H1 (cell line): ENCODE data around the gene FOSB. TPM values are rescaled to one million over a fixed set of nuclear protein-coding genes. Genes with fewer than 3 reads are reported as not detected.

Source experiments
- CTCF ChIA-PET: fragments of 300-600 bp; sonication (Branson Sonifier 250); formaldehyde crosslinking; loops from one replicate; lab custom pipeline; 2021; ENCODE audit not compliant: partially characterized antibody; lab: Charles Lee
- POLR2A ChIA-PET: fragments of 300-600 bp; sonication (Branson Sonifier 250); formaldehyde crosslinking; loops from one replicate; lab custom pipeline; 2021; ENCODE audit warnings: inconsistent platforms; ENCODE audit not compliant: partially characterized antibody; lab: Charles Lee
- DNase-seq, 2 experiments: peaks; one replicate each; pipeline versions ENCODE4 v3.0.0 to v3.0.0-alpha.2; 2010 to 2022; ENCODE audit warnings: low spot score in 2 of 2, low read depth in 1 of 2, mixed read lengths in 1 of 2
- FAIRE-seq: peaks from 2 replicates; lab custom pipeline; 2011; peaks lifted over from hg19 to GRCh38; lab: Jason Lieb, UNC
- H2AFZ ChIP-seq: 2 replicates; pipeline ENCODE4 v1.8.1; 2012; ENCODE audit warnings: low read length, inconsistent platforms
- H2AK5ac ChIP-seq: 2 replicates; pipeline ENCODE4 v1.6.1; 2013; ENCODE audit warnings: low read depth, low read length
- H2BK120ac ChIP-seq: replicated peaks from 2 replicates; pipeline ENCODE3; 2013; ENCODE audit warnings: low read depth, low read length, inconsistent platforms
- H2BK12ac ChIP-seq: 2 replicates; pipeline ENCODE4 v1.6.1; 2013; ENCODE audit warnings: low read depth, low read length
- H2BK15ac ChIP-seq: 2 replicates; pipeline ENCODE4 v1.6.1; 2013; ENCODE audit warnings: low read length
- H2BK20ac ChIP-seq: 2 replicates; pipeline ENCODE4 v1.6.1; 2013; ENCODE audit warnings: low read length
- H2BK5ac ChIP-seq: 2 replicates; pipeline ENCODE4 v1.6.1; 2013; ENCODE audit warnings: low read depth, low read length
- H3K14ac ChIP-seq: 2 replicates; pipeline ENCODE4 v1.6.1; 2013; ENCODE audit warnings: inconsistent platforms; ENCODE audit not compliant: insufficient read length
- H3K18ac ChIP-seq: 2 replicates; pipeline ENCODE4 v1.6.1; 2013; ENCODE audit warnings: low read length; ENCODE audit errors: extremely low read depth
- H3K23ac ChIP-seq: 2 replicates; pipeline ENCODE4 v1.6.1; 2013; ENCODE audit warnings: inconsistent platforms; ENCODE audit not compliant: insufficient read length
- H3K23me2 ChIP-seq: 2 replicates; pipeline ENCODE4 v1.6.1; 2013; ENCODE audit warnings: low read depth, low read length
- H3K27ac ChIP-seq: 2 replicates; pipeline ENCODE4 v1.6.1; 2011; ENCODE audit warnings: low read depth, low read length, inconsistent platforms
- H3K27me3 ChIP-seq, 4 experiments: replicated peaks in 1 of 4; 1 replicate in 1 of 4; 2 replicates in 3 of 4; pipeline versions ENCODE4 v1.6.1 to v1.8.1; 2011 to 2013; ENCODE audit warnings: low read length in 3 of 4, mild to moderate bottlenecking in 3 of 4, inconsistent platforms in 2 of 4, mixed read lengths in 2 of 4, moderate library complexity in 1 of 4; ENCODE audit not compliant: control insufficient read depth in 3 of 4, insufficient read depth in 3 of 4; ENCODE audit errors: extremely low read depth in 1 of 4
- H3K36me3 ChIP-seq, 4 experiments: 2 replicates each; pipeline versions ENCODE4 v1.6.1 to v1.8.1; 2011 to 2013; ENCODE audit warnings: mild to moderate bottlenecking in 4 of 4, low read length in 3 of 4, moderate library complexity in 2 of 4, control low read depth in 1 of 4, inconsistent platforms in 1 of 4; ENCODE audit not compliant: insufficient read depth in 4 of 4, control insufficient read depth in 2 of 4
- H3K4ac ChIP-seq: replicated peaks from 2 replicates; pipeline ENCODE3; 2013; ENCODE audit warnings: low read length, low read depth, mixed read lengths, inconsistent platforms; ENCODE audit not compliant: insufficient read length
- H3K4me1 ChIP-seq, 4 experiments: replicated peaks in 1 of 4; 1 replicate in 1 of 4; 2 replicates in 3 of 4; pipeline versions ENCODE4 v1.6.1 to v1.8.1; 2011 to 2013; ENCODE audit warnings: low read length in 3 of 4, inconsistent platforms in 2 of 4, mixed read lengths in 1 of 4; ENCODE audit not compliant: insufficient read depth in 4 of 4, control insufficient read depth in 3 of 4
- H3K4me2 ChIP-seq, 2 experiments: 2 replicates each; pipeline versions ENCODE4 v1.6.1 to v1.8.1; 2011 to 2013; ENCODE audit warnings: low read depth in 2 of 2, low read length in 2 of 2, control low read depth in 1 of 2, inconsistent platforms in 1 of 2, mild to moderate bottlenecking in 1 of 2; ENCODE audit not compliant: insufficient read depth in 1 of 2
- H3K4me3 ChIP-seq, 4 experiments: fragments of 200-600, 300-600 bp in 1 of 4; sonication (generic), shearing (Covaris generic), sonication (Bioruptor Twin) in 1 of 4; 2 replicates each; pipeline versions ENCODE4 v1.5.1 to v1.8.1; 2011 to 2016; ENCODE audit warnings: low read length in 4 of 4, low read depth in 3 of 4, control low read depth in 2 of 4, inconsistent platforms in 2 of 4, mild to moderate bottlenecking in 2 of 4, mixed read lengths in 1 of 4, moderate library complexity in 1 of 4; ENCODE audit not compliant: insufficient read depth in 2 of 4; ENCODE audit errors: extremely low read depth in 1 of 4
- H3K56ac ChIP-seq: replicated peaks from 2 replicates; pipeline ENCODE3; 2013; ENCODE audit warnings: low read depth, mild to moderate bottlenecking, mixed read lengths, low read length, inconsistent platforms; ENCODE audit not compliant: insufficient read length
- H3K79me1 ChIP-seq: 2 replicates; pipeline ENCODE4 v1.6.1; 2013; ENCODE audit warnings: low read depth, low read length, control low read depth
- H3K79me2 ChIP-seq, 2 experiments: 2 replicates each; pipeline versions ENCODE4 v1.6.1 to v1.8.1; 2012 to 2013; ENCODE audit warnings: low read length in 2 of 2, mild to moderate bottlenecking in 2 of 2, inconsistent platforms in 1 of 2; ENCODE audit not compliant: insufficient read depth in 2 of 2, control insufficient read depth in 1 of 2
- H3K9ac ChIP-seq, 4 experiments: replicated peaks in 1 of 4; 1 replicate in 1 of 4; 2 replicates in 3 of 4; pipeline versions ENCODE4 v1.6.1 to v1.8.1; 2011 to 2013; ENCODE audit warnings: low read depth in 3 of 4, low read length in 3 of 4, control low read depth in 2 of 4, mild to moderate bottlenecking in 2 of 4, moderate library complexity in 2 of 4, inconsistent platforms in 1 of 4; ENCODE audit errors: extremely low read depth in 1 of 4
- H3K9me3 ChIP-seq, 2 experiments: 2 replicates each; pipeline versions ENCODE4 v1.6.1 to v1.8.1; 2012 to 2013; ENCODE audit warnings: mild to moderate bottlenecking in 2 of 2, moderate library complexity in 2 of 2, control low read depth in 1 of 2, inconsistent platforms in 1 of 2, low read depth in 1 of 2, low read length in 1 of 2, mixed read lengths in 1 of 2; ENCODE audit not compliant: insufficient read depth in 2 of 2
- H4K20me1 ChIP-seq, 2 experiments: replicated peaks in 1 of 2; 2 replicates each; pipeline versions ENCODE3 to v1.8.1; 2011 to 2013; ENCODE audit warnings: inconsistent platforms in 2 of 2, low read length in 2 of 2, mild to moderate bottlenecking in 1 of 2; ENCODE audit not compliant: insufficient read depth in 2 of 2, control insufficient read depth in 1 of 2
- H4K5ac ChIP-seq: 2 replicates; pipeline ENCODE4 v1.6.1; 2013; ENCODE audit warnings: low read length, low read depth, mixed read lengths, inconsistent platforms; ENCODE audit not compliant: insufficient read length
- H4K8ac ChIP-seq: 2 replicates; pipeline ENCODE4 v1.8.0; 2013; ENCODE audit warnings: mild to moderate bottlenecking, moderate library complexity, low read length, inconsistent platforms; ENCODE audit not compliant: insufficient read depth; ENCODE audit errors: extremely low read depth
- H4K91ac ChIP-seq: replicated peaks from 2 replicates; pipeline ENCODE3; 2013; ENCODE audit warnings: low read length, mixed read lengths, inconsistent platforms; ENCODE audit not compliant: insufficient read length
- CBX5 ChIP-seq: fragments of 300-800, 300-1000 bp; sonication (generic); IDR thresholded peaks from 2 replicates; pipeline ENCODE4 v1.7.1; 2016; ENCODE audit warnings: antibody characterized with exemption, low read length, low read depth
- CHD1 ChIP-seq: IDR thresholded peaks from 2 replicates; pipeline ENCODE4 v1.6.1; 2012; ENCODE audit warnings: low read depth, low read length, improper control_type of control experiment
- CHD2 ChIP-seq: IDR thresholded peaks from 2 replicates; pipeline ENCODE4 v1.6.1; 2012; ENCODE audit warnings: low read length, improper control_type of control experiment
- GTF2F1 ChIP-seq: IDR thresholded peaks from 2 replicates; pipeline ENCODE4 v1.6.1; 2012; ENCODE audit warnings: low read depth, low read length, improper control_type of control experiment, borderline replicate concordance
- JUN ChIP-seq: IDR thresholded peaks from 2 replicates; pipeline ENCODE4 v1.6.1; 2011; ENCODE audit warnings: low read depth, mild to moderate bottlenecking, improper control_type of control experiment, low read length
- JUND ChIP-seq: IDR thresholded peaks from 2 replicates; pipeline ENCODE4 v1.6.1; 2011; ENCODE audit warnings: mild to moderate bottlenecking, improper control_type of control experiment, low read length
- KDM4A ChIP-seq: IDR thresholded peaks from one replicate; pipeline ENCODE4 v1.7.1; 2012; ENCODE audit warnings: low read depth, mild to moderate bottlenecking, moderate library complexity, low read length, inconsistent platforms; ENCODE audit not compliant: severe bottlenecking
- NANOG ChIP-seq: IDR thresholded peaks from 2 replicates; pipeline ENCODE4 v1.6.1; 2011; ENCODE audit warnings: low read length, low read depth, mild to moderate bottlenecking, inconsistent platforms; ENCODE audit not compliant: insufficient read depth, poor library complexity, severe bottlenecking
- NRF1 ChIP-seq: IDR thresholded peaks from 2 replicates; pipeline ENCODE4 v1.6.1; 2011; ENCODE audit warnings: mild to moderate bottlenecking, low read depth, low read length, improper control_type of control experiment
- TBP ChIP-seq: IDR thresholded peaks from 2 replicates; pipeline ENCODE4 v1.6.1; 2011; ENCODE audit warnings: low read depth, low read length, improper control_type of control experiment
- ZNF274 ChIP-seq: IDR thresholded peaks from 2 replicates; pipeline ENCODE4 v1.7.0; 2012; ENCODE audit warnings: low read length, borderline replicate concordance; ENCODE audit errors: extremely low read depth
- WGBS, 2 experiments: shearing (Covaris generic) in 1 of 2; methylation state at CpG; one replicate each; pipeline versions ENCODE4 v1.1.6 to v1.1.7; 2013 to 2015; ENCODE audit warnings: low lambda C conversion rate in 2 of 2, mixed read lengths in 2 of 2, inconsistent platforms in 1 of 2, low coverage in 1 of 2, missing lambda C conversion rate in 1 of 2; ENCODE audit not compliant: insufficient replicate concordance in 2 of 2, insufficient coverage in 1 of 2, insufficient read length in 1 of 2; ENCODE audit errors: extremely low coverage in 1 of 2, missing lambda C conversion rate in 1 of 2; 5-methylcytosine and 5-hydroxymethylcytosine counted together
- polyA plus RNA-seq, 7 experiments: library from polyadenylated mRNA; depleted of rRNA in 3 of 7; stranded (reverse) in 5 of 7; unstranded in 2 of 7; fragments of >200 nt in 5 of 7; fragments of 200-250 nt in 2 of 7; gene quantifications; 1 replicate in 5 of 7; 2 replicates in 1 of 7; 4 replicates in 1 of 7; pipeline versions ENCODE4 v1.2.1 to v1.2.3, GENCODE V29; 2011 to 2013; ENCODE audit warnings: missing spikeins in 2 of 7, mixed read lengths in 2 of 7
- total RNA-seq: library from RNA; stranded (reverse); fragmentation: NEBNext Ultra II Directional; extraction: Animal tissue kit (Norgen Biotek cat#: 25700); gene quantifications from 2 replicates; pipeline ENCODE4 v1.2.1, GENCODE V29; 2021
- TF ChIP-seq, protein P1 (sequence below): IDR thresholded peaks from 2 replicates; pipeline ENCODE4 v1.6.1; 2012; ENCODE audit warnings: low read length, inconsistent platforms

FOSB gene
- total and polyA plus RNA-seq, 2 of the 8 experiments (the other 6 are each of a cell fraction or from before 2014, with no cell fraction given): 0.44 to 2.7 TPM

DNA sequence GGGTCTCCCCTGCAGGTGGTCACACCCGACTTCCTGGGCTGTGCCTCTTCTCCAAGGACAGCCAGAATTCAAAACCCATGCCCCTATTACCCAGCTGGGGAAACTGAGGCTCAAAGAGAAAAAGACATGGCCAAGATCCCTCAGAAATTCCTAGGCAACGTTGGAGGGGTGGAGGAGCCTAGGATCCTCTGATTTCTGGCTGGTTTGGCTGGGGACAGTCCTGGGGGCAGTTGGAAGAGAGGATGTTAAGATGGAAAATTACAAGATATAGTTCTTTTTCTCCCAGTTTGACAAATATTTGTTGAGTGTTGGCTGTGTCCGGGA lies 41.9 kb downstream of the FOSB start:
- no peak for FAIRE-seq
- TF ChIP-seq TBP: no peak
- no peak for TF ChIP-seq GTF2F1
- no peak for TF ChIP-seq CHD2
- TF ChIP-seq NRF1: no peak
- TF ChIP-seq JUN: no peak
- no peak for TF ChIP-seq KDM4A
- no peak for TF ChIP-seq NANOG
- TF ChIP-seq JUND: no peak
- TF ChIP-seq, protein P1, sequence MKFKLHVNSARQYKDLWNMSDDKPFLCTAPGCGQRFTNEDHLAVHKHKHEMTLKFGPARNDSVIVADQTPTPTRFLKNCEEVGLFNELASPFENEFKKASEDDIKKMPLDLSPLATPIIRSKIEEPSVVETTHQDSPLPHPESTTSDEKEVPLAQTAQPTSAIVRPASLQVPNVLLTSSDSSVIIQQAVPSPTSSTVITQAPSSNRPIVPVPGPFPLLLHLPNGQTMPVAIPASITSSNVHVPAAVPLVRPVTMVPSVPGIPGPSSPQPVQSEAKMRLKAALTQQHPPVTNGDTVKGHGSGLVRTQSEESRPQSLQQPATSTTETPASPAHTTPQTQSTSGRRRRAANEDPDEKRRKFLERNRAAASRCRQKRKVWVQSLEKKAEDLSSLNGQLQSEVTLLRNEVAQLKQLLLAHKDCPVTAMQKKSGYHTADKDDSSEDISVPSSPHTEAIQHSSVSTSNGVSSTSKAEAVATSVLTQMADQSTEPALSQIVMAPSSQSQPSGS: no peak
- no peak for TF ChIP-seq CBX5
- no peak for TF ChIP-seq ZNF274
- TF ChIP-seq CHD1: no peak

More for the DNA sequence above, 41.9 kb downstream of the FOSB start:
- no peak for DNase-seq
- H3K23ac ChIP-seq: no peak overlapping the region
- H4K8ac ChIP-seq: 0 out of 2 replicates have a peak overlapping the region, but pooled peaks have one; percentile 66
- H3K79me1 ChIP-seq: peaks cover 19% of the 10 kb centered on the region
- H2AK5ac ChIP-seq: peak overlapping the region; percentile 24; the same call in 1 of the 2 replicates
- peak overlapping the region; percentile 81 for H4K91ac ChIP-seq
- H2AFZ ChIP-seq: no peak overlapping the region
- no peak overlapping the region for H4K5ac ChIP-seq
- no peaks in the 10 kb centered on the region for H3K36me3 ChIP-seq
- H2BK12ac ChIP-seq: peak overlapping the region; percentile 50; the same call in 1 of the 2 replicates
- H2BK120ac ChIP-seq: no peak overlapping the region
- peaks cover 9 to 18% of the 10 kb centered on the region in 2 experiments for H4K20me1 ChIP-seq
- peak overlapping the region in 1 of 4 experiments; percentile 29; a peak in 2 of 7 replicates for H3K9ac ChIP-seq
- peaks cover 3 to 8% (median 6%) of the 10 kb centered on the region in 4 experiments; a peak in 6 of 7 replicates for H3K4me1 ChIP-seq
- no peaks in the 10 kb centered on the region for H3K27me3 ChIP-seq
- H3K56ac ChIP-seq: no peak overlapping the region
- POLR2A ChIA-PET: interaction anchor here (0.6 to 3.2 kb wide), 3 partner anchors 11 to 238 kb away, joined by 3 to 25 read pairs (median 3); no protein-coding TSS in a partner anchor
- H3K4me3 ChIP-seq: peak overlapping the region; percentile 48 to 97 (median 64)
- H3K23me2 ChIP-seq: peaks cover 7% of the 10 kb centered on the region; the same call in 1 of the 2 replicates
- H2BK20ac ChIP-seq: no peak overlapping the region
- peaks cover 31 to 66% of the 10 kb centered on the region in 2 experiments for H3K79me2 ChIP-seq
- 42% methylated on average over 3 of the region's 3 CpGs; no CpG with 5 or more reads in 1 of the 2 experiments for WGBS, 2 experiments
- peak overlapping the region; percentile 96 for H2BK5ac ChIP-seq
- H3K27ac ChIP-seq: peak overlapping the region; percentile 5; the same call in 1 of the 2 replicates
- 0 out of 2 replicates have a peak overlapping the region, but pooled peaks have one; percentile 88 for H2BK15ac ChIP-seq
- peak overlapping the region; percentile 85; the same call in 1 of the 2 replicates for H3K18ac ChIP-seq
- no peak overlapping the region for H3K14ac ChIP-seq
- peak overlapping the region; percentile 56 to 93 for H3K4me2 ChIP-seq
- H3K9me3 ChIP-seq: no peaks in the 10 kb centered on the region
- CTCF ChIA-PET: interaction anchor here (1.0 to 2.4 kb wide), 6 partner anchors 10 to 48 kb away, joined by 3 to 15 read pairs (median 3); no protein-coding TSS in a partner anchor
- H3K4ac ChIP-seq: peak overlapping the region; percentile 19
